Stimulated activated CD8-positive, alpha-beta memory T cell treated with anti-CD3 and anti-CD28 coated beads, Interleukin-15, amount 100 ng/mL, for 4 hours (primary cell): ENCODE measurements around the gene DUOX1.
A peak's percentile ranks its signal among the peaks of the same experiment; 100 is the strongest.

Experiments
- DNase-seq, 2 donors: peaks; one replicate each; pipeline ENCODE4 v3.0.0-alpha.2; 2020; ENCODE audit warnings: low read depth in 2 of 2

Gene DUOX1

GRCh38 chr15:45187894-45188830, 58.4 kb downstream of the DUOX1 start, which contains the start of gene SHF:
SHF (minus strand) TSS chr15:45187966; CDS start chr15:45187951, 15 bp downstream.
- peak; percentile 62 to 77 for DNase-seq

DNA sequence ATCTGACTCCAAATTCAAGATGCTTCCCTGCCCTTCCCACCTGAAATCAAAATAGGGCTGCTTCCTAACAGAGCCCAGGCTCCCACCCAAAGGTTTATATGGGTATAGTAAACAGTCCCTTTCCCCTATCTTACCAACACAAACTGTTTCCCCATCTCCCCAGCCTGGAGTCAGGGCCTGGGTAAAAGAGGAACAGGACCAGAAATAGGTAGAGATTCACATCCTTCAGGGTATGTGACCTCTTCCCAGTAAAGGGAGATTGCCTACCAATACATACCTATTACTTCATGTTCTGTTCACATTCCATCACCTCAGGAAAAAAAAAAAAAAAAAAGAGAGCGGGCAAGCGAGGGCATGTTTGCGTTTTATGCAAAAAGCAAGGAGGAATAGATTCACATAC, 67.7 kb downstream of the DUOX1 start:
- no peak for DNase-seq

DNA sequence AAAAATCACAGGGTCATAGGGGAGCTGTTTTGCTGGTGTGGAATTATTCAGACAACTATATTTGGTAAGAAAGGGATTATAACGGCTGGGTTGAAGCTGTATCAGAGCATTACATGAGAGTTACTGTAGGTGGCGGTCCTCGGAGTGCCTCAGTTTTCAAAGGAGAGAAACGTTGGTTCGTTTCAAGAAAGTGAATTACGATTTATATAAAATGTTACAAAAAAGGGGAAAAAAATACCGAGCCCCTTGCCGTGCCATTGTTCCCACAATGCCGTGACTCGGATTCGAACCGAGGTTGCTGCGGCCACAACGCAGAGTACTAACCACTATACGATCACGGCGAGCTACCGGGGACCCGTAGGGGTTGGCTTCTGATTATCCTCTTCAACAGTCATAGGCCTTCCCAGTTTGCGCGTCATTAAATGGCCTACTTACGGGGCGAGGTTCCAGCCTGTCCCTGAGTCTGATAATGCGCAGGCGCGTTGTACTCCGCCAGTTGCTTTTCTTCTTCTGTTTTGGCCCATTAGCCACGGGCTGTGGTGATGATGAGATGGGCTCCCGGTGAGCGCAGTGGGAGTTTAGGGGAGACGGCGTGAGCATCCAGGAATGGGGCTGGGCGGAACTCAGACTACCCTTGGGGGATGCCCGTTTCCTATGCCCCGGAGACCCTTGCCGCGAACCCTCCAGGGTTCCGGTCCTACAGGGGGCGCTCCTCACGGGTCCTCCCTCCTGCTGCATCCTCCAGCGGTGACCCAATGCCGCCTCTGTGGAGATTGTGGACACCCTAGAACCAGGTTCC, 68.7 kb downstream of the DUOX1 start:
- DNase-seq: peak; percentile 85 to 90

DNA sequence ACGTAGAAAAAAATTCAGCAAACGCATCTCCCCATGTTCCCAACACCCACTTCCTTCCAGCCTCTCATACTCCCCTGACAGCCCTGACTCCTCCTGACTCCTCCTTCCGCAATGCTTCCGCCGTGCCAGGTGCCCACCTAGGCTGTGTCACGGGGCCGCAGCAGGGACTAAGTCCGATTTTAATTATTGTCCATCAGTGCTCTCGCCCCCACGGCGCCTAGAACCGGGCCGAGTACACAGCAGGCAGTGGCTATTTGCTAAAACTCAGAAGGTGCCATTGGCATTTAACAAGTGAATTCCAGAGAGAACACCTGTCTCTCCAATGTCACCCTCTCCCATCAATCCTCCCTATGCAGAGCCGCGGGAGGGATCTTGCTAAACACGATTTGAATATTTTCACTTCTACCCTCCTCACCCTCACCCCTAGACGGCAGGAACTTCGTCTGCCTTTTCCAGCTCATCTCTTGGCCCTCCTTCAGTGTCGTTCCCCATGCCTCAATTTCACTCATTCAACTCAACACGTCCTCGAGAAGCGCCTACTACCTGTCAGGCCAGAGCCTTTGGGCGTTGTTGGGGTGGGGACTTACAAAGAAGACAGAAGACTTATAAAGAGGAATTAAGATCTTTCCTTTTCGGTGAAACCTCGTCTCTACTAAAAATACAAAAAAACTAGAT, 69.5 kb downstream of the DUOX1 start:
- no peak for DNase-seq

DNA sequence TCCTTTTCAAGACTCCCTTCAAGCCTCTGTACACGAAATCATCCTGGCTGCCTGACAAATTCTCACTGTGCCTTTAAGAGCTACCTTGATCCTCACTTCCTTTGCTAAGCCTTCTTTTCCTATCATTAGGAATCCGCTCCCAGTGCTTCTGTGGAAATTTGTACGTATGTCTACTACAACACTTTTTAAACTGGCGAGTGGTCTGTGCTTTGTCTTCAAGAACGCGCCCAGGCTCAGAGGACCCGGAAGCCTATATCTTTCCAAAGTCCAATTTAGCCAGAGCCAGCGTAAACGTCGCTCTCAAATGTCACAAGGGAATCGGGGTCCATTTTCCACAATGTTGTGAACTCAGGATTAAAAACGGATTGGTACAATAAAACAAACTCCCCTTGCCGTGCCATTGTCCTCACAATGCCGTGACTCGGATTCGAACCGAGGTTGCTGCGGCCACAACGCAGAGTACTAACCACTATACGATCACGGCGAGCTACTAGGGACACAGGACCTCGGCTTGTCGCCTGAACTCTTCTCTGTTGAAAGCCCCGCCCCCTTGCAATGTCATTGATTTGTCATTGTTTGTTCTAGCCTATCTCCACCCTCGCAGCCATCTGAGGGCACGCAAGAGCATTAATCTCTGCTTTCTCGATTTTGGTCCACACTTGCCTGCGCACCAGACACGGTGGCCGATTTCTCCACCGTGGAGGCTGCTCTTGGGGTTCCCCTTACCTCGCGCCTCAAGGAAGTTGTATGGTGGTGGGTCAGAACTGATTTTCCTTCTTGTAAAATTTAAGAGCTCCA, 70.4 kb downstream of the DUOX1 start:
- peak; percentile 91 to 94 for DNase-seq

DNA sequence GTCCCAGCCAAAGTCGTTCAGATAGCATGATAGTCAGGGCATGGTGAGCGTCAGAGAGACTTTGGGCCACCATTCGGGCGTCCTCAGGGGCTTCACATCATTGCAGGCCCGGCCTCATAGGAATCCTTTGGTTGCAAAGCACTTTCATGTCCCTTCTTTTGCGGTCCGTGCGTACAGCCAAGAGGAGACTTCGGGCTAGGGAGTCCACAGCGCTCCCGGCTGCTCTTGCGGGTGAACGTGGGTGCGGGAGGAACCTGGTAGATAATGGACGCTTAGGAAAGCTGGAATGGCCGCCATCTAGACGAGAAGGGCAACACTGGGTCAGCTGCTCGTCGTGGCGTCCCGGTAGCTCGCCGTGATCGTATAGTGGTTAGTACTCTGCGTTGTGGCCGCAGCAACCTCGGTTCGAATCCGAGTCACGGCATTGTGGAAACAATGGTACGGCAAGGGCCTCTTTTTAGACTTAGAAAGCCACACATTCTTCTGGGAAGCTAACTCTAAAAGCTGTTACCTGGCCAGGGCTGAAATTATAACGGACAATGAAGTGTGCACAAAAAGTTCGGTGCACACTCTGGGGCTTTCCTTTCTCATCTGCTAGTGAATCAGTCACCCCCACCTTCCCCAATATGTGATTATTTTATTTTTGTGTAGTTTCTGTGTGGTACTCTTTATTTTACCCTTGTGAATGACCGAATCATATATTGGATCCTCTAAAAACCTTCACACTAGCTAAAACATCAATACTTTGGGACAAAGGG, 71.2 kb downstream of the DUOX1 start:
- peak; percentile 46 to 60 for DNase-seq

- DNase-seq: no peak
These were observed 71.7 kb downstream of the DUOX1 start for GRCh38 chr15:45201557-45201859.

DNA sequence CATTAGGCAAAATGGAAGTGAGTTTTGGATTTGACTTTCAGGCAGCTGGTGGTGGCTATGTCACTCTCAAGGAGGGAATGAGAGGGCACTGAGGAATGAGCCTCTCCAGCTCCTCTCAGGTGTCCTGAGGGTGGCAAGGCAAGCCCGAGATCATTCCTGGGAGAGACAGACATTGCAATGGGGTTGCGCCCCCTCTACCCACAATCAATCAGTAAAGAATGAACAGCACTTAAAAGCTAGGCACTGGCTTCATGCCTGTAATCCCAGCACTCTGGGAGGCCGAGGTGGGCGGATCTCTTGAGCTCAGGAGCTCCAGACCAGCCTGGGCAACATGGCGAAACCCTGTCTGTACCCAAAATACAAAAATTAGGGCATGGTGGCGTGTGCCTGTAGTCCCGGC, 72.1 kb downstream of the DUOX1 start:
- no peak for DNase-seq

GRCh38 chr15:45203182-45203581, 73.4 kb downstream of the DUOX1 start:
- DNase-seq: no peak

DNA sequence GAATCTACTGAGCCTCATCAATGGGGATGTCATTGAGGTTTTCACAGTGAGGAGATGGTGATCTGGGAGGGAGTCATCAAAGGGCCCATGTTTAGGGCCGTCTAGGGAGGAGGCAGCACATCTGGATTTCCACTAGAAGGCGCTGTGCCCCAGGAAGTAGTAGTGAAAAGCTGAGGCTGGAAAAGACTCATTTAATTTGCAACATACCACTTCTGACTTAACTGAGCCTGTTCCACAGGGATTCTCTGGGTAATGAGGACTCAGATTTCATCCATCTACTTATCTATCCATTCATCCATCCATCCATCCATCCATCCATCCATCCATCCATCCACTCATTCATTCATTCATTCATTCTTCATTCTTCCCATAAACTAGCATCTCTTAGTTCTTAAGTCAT, 75.4 kb downstream of the DUOX1 start:
- peak in 1 of 2 donors; percentile 25 for DNase-seq

DNA sequence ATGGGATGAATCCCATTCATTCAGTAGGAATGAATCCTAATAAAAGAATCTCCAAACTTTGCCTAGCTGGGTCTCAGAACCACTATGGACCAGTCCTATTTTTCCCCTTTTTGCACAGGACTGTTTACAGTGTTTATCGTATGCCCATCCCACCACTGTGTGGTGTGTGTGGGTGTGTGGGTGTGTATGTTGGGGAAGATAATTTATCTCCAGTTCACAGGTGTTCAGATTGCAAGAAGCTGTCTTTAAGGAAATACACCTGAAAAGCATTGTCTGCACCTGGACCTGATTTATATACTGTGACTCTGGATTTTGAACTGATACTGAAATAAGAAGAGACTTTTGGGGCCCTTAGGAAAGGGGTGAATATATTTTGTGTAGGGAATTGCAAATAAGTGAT, 82.7 kb downstream of the DUOX1 start:
- no peak for DNase-seq
